Activated CD8-positive, alpha-beta memory T cell treated with anti-CD3 and anti-CD28 coated beads, Interleukin-2, amount 50 U/mL, for 24 hours (primary cell): ENCODE data around the gene ZNF831.

Source experiments
- DNase-seq: peaks from one replicate; pipeline ENCODE4 v3.0.0-alpha.2; 2020; ENCODE audit errors: extremely low read depth

The ZNF831 gene

GRCh38 chr20:59247731-59248684 lies 84.4 kb downstream of the ZNF831 start:
- no peak for DNase-seq

GRCh38 chr20:59250293-59250692 lies 86.7 kb downstream of the ZNF831 start:
- DNase-seq = no peak

GRCh38 chr20:59253325-59253724 lies 89.7 kb downstream of the ZNF831 start:
- no peak for DNase-seq

- DNase-seq = no peak
These were observed 90.2 kb downstream of the ZNF831 start for GRCh38 chr20:59253779-59254319.

- no peak for DNase-seq
These were observed 91.6 kb downstream of the ZNF831 start for GRCh38 chr20:59255256-59255655.

GRCh38 chr20:59258221-59258621 lies 94.6 kb downstream of the ZNF831 start:
- DNase-seq = no peak

GRCh38 chr20:59259946-59260345 lies 96.3 kb downstream of the ZNF831 start:
- no peak for DNase-seq

GRCh38 chr20:59265298-59265697 lies 101.7 kb downstream of the ZNF831 start:
- no peak for DNase-seq

- DNase-seq = no peak
These were observed 105.2 kb downstream of the ZNF831 start for GRCh38 chr20:59268870-59269269.

GRCh38 chr20:59269411-59270025 lies 105.9 kb downstream of the ZNF831 start:
- no peak for DNase-seq

- DNase-seq = no peak
These were observed 106.8 kb downstream of the ZNF831 start for GRCh38 chr20:59270380-59270779.

- DNase-seq = no peak
These were observed 110.2 kb downstream of the ZNF831 start for GRCh38 chr20:59273739-59274357.

GRCh38 chr20:59276938-59277337 lies 113.3 kb downstream of the ZNF831 start:
- DNase-seq = no peak

- DNase-seq = no peak
These were observed 120.8 kb downstream of the ZNF831 start for GRCh38 chr20:59284470-59284869.

GRCh38 chr20:59289994-59290393 lies 126.4 kb downstream of the ZNF831 start:
- DNase-seq = no peak

- DNase-seq = no peak
These were observed 128.2 kb downstream of the ZNF831 start for GRCh38 chr20:59291740-59292383.

- no peak for DNase-seq
These were observed 131.9 kb downstream of the ZNF831 start for GRCh38 chr20:59295531-59295930.

GRCh38 chr20:59297686-59298085 lies 134.1 kb downstream of the ZNF831 start:
- no peak for DNase-seq

GRCh38 chr20:59299945-59300332 lies 136.3 kb downstream of the ZNF831 start:
- DNase-seq = no peak

- no peak for DNase-seq
These were observed 136.9 kb downstream of the ZNF831 start, which contains the start of gene EDN3 for GRCh38 chr20:59300333-59301081. Gene EDN3, plus strand, starts transcription at chr20:59300611. Its CDS starts 202 bp downstream, at chr20:59300813.
